ENCODE data around the gene POTEH.
"Not testable (repeated sequence)": the region's sequence is repeated elsewhere in the genome, so short reads cannot be mapped to it uniquely, and the experiment has no call there.

The POTEH gene

GRCh38 chr22:15760388-15761150, 70.7 kb downstream of the POTEH start:
- not testable (repeated sequence) for H3K9me3 ChIP-seq (ENCODE audit: low read depth, low read length); H3K27ac ChIP-seq; H3K36me3 ChIP-seq (ENCODE audit: insufficient read depth, low read length); H3K9ac ChIP-seq (ENCODE audit: insufficient read length); DNase-seq (ENCODE audit: low read depth, low spot score); H3K4me3 ChIP-seq

GRCh38 chr22:15761151-15761777, 71.4 kb downstream of the POTEH start:
- DNase-seq (ENCODE audit: low read depth, low spot score); H3K27ac ChIP-seq; H3K9me3 ChIP-seq (ENCODE audit: low read depth, low read length); H3K4me3 ChIP-seq; H3K36me3 ChIP-seq (ENCODE audit: insufficient read depth, low read length); H3K9ac ChIP-seq (ENCODE audit: insufficient read length): not testable (repeated sequence)

GRCh38 chr22:15763559-15763958, 73.7 kb downstream of the POTEH start:
- not testable (repeated sequence) for DNase-seq (ENCODE audit: low read depth, low spot score); H3K36me3 ChIP-seq (ENCODE audit: insufficient read depth, low read length); H3K4me3 ChIP-seq; H3K27ac ChIP-seq; H3K9me3 ChIP-seq (ENCODE audit: low read depth, low read length); H3K9ac ChIP-seq (ENCODE audit: insufficient read length)

Measured in SK-N-MC (cell line).